K562 (cell line): ENCODE data around the gene RCN2.

Source experiments
- ARID1B ChIP-seq: fragments of 450-650 bp; IDR thresholded peaks from 2 replicates; pipeline ENCODE4 v1.6.1; 2016; ENCODE audit warnings: antibody characterized with exemption, mild to moderate bottlenecking, inconsistent platforms
- BRF2 ChIP-seq: IDR thresholded peaks from 3 replicates; pipeline ENCODE4 v1.6.1; 2011; ENCODE audit warnings: borderline replicate concordance, mild to moderate bottlenecking; ENCODE audit not compliant: insufficient read length, insufficient read depth
- CHD2 ChIP-seq: IDR thresholded peaks from 2 replicates; pipeline ENCODE4 v1.6.1; 2011; ENCODE audit warnings: low read depth, low read length
- HCFC1 ChIP-seq: IDR thresholded peaks from 2 replicates; pipeline ENCODE4 v1.6.1; 2012; ENCODE audit warnings: low read depth, low read length, improper control_type of control experiment
- JUNB ChIP-seq: fragments of 450-650 bp; formaldehyde crosslinking; conservative IDR thresholded peaks from 2 replicates; pipeline ENCODE4 v1.4.0; 2020; ENCODE audit warnings: mild to moderate bottlenecking
- TOE1 ChIP-seq, 2 experiments: fragments of 450-650 bp in 1 of 2; sonication (generic) in 1 of 2; formaldehyde crosslinking in 1 of 2; IDR thresholded peaks; 2 replicates each; pipeline versions ENCODE4 v1.7.1 to v1.8.0; 2016 to 2022; ENCODE audit warnings: borderline replicate concordance in 2 of 2, mild to moderate bottlenecking in 2 of 2, antibody characterized with exemption in 1 of 2, inconsistent platforms in 1 of 2, low read depth in 1 of 2, missing genetic modification reagents in 1 of 2, moderate library complexity in 1 of 2
- ZNF133 ChIP-seq: fragments of 250-450 bp; sonication (Bioruptor Pico); IDR thresholded peaks from 2 replicates; pipeline ENCODE4 v1.4.0; 2020; ENCODE audit warnings: mild to moderate bottlenecking
- ZNF274 ChIP-seq: IDR thresholded peaks from 2 replicates; pipeline ENCODE4 v1.6.1; 2011; ENCODE audit warnings: low read depth, mild to moderate bottlenecking, low read length, moderate library complexity, borderline replicate concordance

- no peak for TF ChIP-seq CHD2
- TF ChIP-seq ZNF274, result no peak
- TF ChIP-seq TOE1 (IDR thresholded peaks at IDR 0.05; ENCODE audit: borderline replicate concordance), result no peak
- TF ChIP-seq TOE1 (CRISPR knock-in tag; IDR thresholded peaks at IDR 0.05; ENCODE audit: borderline replicate concordance, low read depth), result no peak
- TF ChIP-seq ARID1B, result no peak
- TF ChIP-seq HCFC1, result no peak
- no peak for TF ChIP-seq BRF2
- no peak for TF ChIP-seq JUNB
- TF ChIP-seq ZNF133 (CRISPR knock-in tag), result no peak
Measured at GRCh38 chr15:77002436-77002835, 70.9 kb downstream of the RCN2 start.
